A172 (cell line): ENCODE results near the gene MARCHF2. TPM values are rescaled to one million over a fixed set of nuclear protein-coding genes. Genes with fewer than 3 reads are reported as not detected.

ENCODE experiments used
- DNase-seq: peaks from one replicate; pipeline ENCODE4 v3.0.0-alpha.2; 2015; ENCODE audit warnings: low spot score
- total RNA-seq: library from RNA; depleted of rRNA; stranded (reverse); fragments of >200 nt; shearing (Covaris generic); gene quantifications from 2 replicates; pipeline ENCODE4 v1.2.3, GENCODE V29; 2014

The MARCHF2 gene
- total RNA-seq, 1 experiment from 2014 or later: 80.8 TPM

DNA sequence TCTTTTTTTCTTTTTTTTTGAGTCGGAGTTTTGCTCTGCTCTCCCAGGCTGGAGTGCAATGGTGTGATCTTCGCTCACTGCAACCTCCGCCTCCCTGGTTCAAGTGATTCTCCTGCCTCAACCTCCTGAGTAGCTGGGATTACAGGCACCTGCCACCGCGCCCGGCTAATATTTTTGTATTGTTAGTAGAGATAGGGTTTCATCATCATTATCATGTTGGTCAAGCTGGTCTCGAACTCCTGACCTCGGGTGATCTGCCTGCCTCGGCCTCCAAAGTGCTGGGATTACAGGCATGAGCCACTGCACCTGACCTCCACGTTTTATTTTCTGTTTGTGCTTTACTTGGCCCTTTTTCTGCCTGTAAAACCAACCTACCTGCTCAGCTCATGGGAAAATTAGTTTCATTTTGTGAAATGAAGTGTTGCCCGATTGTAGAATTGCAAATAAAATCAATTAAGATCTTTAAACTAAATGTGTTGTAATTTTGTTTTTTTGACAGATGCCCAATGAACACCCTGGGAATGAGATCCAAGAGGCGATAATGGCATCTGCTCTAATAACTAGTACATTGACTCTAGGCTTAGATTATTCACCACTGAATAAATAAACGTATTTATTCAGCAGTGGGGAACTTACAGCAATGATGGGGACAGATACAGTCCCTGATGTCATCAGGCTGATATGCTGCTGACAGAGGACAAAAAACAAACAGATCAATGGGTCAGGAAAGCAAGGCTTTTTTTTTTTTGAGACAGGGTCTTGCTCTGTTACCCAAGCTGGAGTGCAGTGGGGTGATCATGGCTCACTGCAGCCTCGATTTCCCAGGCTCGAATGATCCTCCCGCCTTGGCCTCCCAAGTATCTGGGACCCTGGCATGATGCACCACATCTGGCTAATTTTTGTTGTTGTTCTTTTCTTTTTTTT, 25.2 kb upstream of the MARCHF2 start:
- DNase-seq: no peak

DNA sequence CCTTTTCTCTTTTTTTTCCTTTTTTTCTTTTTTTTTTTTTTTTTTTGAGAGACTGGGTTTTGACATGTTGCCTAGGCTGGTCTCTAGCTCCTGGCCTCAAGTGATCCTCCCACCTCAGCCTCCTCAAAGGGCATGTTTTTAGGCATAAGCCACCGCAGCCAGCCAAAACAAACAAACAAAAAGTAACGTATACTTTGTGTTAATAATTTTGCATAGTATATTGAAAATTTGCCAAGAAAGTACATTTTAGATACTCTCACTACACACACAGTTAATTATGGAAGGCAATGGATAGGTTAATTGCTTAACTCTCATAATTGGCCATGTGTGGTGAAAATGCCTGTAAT, 24.5 kb upstream of the MARCHF2 start:
- no peak for DNase-seq

GRCh38 chr19:8389891-8390616, 23.1 kb upstream of the MARCHF2 start, which contains the start of gene RAB11B:
Gene RAB11B (plus strand): TSS chr19:8390360. CDS start chr19:8390417, 57 bp downstream.
- peak; percentile 100 for DNase-seq

GRCh38 chr19:8390617-8390981, 22.5 kb upstream of the MARCHF2 start:
- peak; percentile 85 for DNase-seq

DNA sequence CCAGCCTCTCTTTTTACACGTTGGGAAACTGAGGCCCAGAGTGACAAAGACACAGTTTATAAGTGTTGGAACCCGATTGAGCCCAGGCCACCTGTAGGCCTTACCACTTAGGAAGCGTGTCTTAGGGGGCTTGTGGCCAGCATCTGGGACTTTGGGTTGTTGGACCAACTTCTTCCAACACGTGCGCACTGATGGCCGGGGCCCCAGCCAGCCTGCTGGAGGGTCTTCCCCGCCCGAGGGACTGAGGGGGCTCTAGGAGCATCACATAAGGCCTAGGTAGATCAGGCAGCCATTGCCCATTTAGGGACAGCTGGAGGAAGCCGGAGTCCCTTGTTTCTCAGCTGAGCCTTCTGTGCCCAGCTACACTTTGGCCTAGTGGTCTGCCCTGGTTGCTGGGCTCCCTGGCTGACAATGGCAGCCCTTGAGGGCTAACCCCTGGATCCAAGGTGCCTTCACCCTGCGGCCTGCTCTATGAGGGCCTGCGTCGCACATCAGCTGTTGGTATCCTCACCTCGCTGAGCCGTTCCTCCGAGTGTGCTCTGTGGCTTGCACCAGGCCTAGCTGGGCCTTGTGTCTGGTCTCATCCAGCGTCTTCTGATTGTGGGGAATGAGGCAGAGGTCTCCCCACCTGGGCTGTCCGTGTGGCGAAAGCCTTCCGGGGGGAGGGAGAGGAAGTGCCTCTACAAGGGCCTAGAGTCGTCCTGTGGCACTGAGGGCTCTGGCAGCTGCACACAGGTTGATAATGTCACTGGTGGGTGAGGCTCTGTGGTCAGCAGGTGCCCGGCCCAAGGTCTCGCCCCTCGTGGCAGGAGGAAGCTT, 21.7 kb upstream of the MARCHF2 start:
- no peak for DNase-seq

- DNase-seq: no peak
Measured at GRCh38 chr19:8392017-8392591, 21.0 kb upstream of the MARCHF2 start.

DNA sequence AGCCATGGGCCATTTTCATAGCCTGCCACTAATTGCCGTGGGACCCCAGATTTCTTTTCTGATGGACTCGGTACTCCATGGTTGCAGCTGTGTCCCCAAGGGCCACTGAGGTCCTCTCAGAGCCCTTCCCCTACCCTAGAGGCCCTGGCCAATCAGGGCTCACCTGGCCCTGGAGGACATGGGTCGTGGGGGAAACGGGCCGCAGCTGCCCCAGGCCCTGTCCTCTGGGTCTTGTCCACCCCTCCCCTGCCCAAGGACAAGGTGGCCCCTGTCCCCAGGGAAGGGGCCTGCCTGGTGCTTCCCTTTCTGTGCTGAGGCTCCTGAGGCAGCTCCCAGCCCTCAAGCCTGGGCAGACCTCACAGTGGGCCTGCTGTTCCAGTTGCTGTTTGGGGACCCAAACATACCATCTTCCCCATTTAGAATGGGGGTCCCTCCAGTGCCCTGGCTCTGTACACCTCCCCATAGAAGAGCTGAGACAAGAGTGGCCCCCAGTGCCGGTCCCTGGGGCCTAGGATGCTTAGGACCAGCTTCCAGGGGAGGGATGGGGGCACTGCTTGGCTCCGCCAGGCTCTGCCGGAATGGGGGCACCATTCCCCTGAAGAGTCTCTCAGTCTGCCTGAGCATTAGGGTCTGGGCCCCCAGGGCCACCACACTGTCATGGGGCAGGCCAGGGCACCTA, 19.8 kb upstream of the MARCHF2 start:
- no peak for DNase-seq

GRCh38 chr19:8393871-8394250, 19.2 kb upstream of the MARCHF2 start:
- no peak for DNase-seq

- no peak for DNase-seq
Measured at GRCh38 chr19:8395621-8396082, 17.5 kb upstream of the MARCHF2 start.

GRCh38 chr19:8396185-8396562, 16.9 kb upstream of the MARCHF2 start:
- DNase-seq: no peak

DNA sequence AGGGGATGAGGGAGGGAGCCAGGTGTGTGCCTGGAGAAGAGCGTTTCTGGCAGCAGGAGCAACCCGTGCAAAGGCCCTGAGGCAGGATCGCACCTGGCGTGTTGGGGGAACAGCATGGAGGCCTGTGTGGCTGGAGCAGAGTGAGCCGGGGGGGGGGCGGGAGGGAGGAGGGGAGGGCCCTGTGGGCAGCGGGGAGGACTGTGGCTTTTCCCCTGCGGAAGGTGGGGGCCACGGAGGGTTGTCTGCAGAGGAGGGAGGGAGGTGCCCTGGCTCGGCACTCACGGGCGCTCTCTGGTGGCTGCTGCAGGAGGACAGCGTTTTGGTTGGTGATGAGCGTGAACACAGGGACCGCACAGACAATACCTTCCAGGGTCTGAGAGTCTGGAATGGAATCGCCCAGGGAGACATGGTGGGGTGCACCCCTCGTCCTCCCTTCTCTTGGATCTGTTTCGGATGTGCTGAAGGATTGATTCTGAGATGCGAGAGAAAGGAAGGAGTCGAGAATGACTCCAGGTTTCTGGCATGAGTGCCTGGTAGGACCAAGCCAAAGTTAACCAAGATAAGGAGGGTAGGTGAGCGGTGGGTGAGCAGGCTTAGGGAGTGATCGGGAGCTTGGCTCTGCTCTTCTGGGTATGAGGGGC, 16.4 kb upstream of the MARCHF2 start:
- DNase-seq: peak; percentile 57

- DNase-seq: no peak
Measured at GRCh38 chr19:8397271-8397670, 15.8 kb upstream of the MARCHF2 start.

DNA sequence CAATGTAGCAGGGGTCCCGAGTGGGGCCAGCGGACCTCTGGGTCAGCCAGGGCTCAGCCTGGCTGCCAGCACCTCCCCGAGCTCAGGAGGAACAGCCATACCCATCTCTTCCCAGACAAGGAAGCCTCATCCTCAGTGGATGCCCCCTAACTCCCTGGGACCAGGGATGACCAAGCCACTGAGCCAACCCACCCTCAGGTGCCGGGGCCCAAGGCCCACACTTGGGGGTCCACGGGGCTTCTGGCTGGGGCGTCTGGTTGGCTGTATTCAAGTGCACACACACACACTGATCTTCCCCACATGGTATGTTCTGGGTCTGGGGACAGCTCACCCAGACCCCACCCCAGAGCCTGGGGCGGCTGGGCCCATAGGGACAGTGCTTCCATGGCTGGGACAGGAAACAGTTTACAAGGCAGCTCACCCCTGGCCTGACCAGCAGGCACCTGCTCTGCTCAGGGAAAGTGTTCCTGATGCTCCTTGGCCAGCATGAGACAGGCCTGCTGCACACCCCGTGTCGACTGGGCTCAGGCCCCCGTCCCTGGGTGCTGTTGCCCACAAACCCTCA, 15.3 kb upstream of the MARCHF2 start:
- no peak for DNase-seq

- no peak for DNase-seq
Measured at GRCh38 chr19:8398311-8398771, 14.8 kb upstream of the MARCHF2 start.

DNA sequence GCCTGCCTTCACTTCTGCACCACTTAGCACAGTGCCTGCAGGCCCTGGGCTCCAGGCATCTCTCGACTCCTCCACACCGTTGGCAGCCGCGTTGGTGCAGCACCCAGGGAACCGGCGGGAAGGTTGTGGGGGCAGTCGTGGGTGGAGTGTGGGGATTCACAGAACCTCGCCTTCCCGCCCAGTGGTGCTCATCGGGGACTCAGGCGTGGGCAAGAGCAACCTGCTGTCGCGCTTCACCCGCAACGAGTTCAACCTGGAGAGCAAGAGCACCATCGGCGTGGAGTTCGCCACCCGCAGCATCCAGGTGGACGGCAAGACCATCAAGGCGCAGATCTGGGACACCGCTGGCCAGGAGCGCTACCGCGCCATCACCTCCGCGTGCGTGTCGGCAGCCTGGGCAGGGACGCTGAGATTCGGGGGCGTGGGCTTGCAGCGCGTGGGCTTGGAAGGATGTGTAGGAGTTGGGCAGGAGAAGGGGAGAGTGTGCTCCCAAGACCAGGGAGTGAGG, 13.4 kb upstream of the MARCHF2 start:
- no peak for DNase-seq

GRCh38 chr19:8401981-8402411, 11.1 kb upstream of the MARCHF2 start:
- DNase-seq: no peak

GRCh38 chr19:8403098-8403819, 9.8 kb upstream of the MARCHF2 start:
- DNase-seq: no peak

- no peak for DNase-seq
Measured at GRCh38 chr19:8403820-8404109, 9.3 kb upstream of the MARCHF2 start.

DNA sequence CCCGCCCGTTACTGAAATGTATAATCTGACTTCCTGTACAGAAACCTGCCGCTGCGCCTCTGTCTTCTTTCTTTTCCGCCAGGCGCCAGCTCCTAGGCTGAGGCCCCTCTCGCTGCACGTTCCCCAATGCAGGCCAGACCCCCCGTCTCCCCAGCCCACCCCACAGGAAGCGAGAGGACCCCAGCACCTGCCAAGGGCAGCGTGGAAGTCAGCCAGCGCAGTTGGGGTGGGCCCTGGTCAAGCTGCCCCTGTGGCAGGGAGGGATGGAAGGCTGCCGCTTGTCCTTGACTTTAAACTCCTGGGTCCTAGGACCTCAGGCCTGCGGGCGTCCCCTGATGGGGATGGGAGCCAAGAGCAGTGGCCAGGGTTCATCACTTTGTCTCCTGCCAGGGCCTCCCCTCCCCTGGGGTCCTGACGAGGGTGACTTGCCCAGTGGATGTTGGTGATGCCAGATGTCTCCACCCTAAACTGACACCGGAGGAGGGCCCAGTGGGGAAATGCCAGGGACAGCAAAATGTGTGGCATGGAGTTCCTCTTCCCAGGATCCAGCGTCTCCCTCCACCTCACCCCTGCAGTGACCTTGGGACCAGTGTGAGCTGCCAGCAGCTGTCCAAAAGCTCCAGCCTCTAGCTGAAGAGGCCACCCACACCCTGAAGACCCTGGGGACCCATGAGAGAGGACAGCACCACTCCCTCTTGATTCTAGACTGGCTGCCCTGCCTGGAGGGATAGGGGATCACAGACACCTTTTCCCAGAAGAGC, 8.5 kb upstream of the MARCHF2 start:
- DNase-seq: no peak
